ENCODE measurements around the gene TFPT.

- TF ChIP-seq CTCF (conservative IDR thresholded peaks at IDR 0.05 in 1 of 2, IDR thresholded peaks at IDR 0.05 in 1 of 2; ENCODE audit: low read depth in 1 of 2, low read length in 2 of 2) (no peak), EZH2 (IDR thresholded peaks at IDR 0.05; ENCODE audit: low read length, missing control alignments) (no peak)
Measured at GRCh38 chr19:54165222-54165621, 49.8 kb upstream of the TFPT start.
